Upper lobe of left lung (tissue), 6 donors: ENCODE measurements around the gene TRDMT1. TPM values are rescaled to one million over a fixed set of nuclear protein-coding genes. Genes with fewer than 3 reads are reported as not detected.

Source experiments
- ATAC-seq, 2 donors: fragments of 200-7000 bp; cut with Tn5 transposase; one replicate each; pipeline ENCODE4 v1.9.1; 2022; ENCODE audit warnings: mild to moderate bottlenecking in 2 of 2, moderate library complexity in 2 of 2; ENCODE audit not compliant: low FRiP score in 2 of 2
- DNase-seq, 2 donors: peaks; one replicate each; pipeline ENCODE4 v3.0.0-alpha.2; 2019 to 2020
- H3K27ac ChIP-seq, 4 donors: fragments of 200-600 bp; sonication (generic); one replicate each; pipeline ENCODE4 v1.5.1; 2016 to 2019
- H3K27me3 ChIP-seq, 4 donors: fragments of 200-600 bp; sonication (generic); one replicate each; pipeline ENCODE4 v1.5.1; 2017 to 2019
- H3K36me3 ChIP-seq, 4 donors: fragments of 200-600 bp; sonication (generic); one replicate each; pipeline ENCODE4 v1.5.1; 2016 to 2019
- H3K4me1 ChIP-seq, 4 donors: fragments of 200-600 bp; sonication (generic); one replicate each; pipeline ENCODE4 v1.5.1; 2018 to 2019
- H3K4me3 ChIP-seq, 4 donors: fragments of 200-600 bp; sonication (generic); one replicate each; pipeline ENCODE4 v1.5.1; 2017 to 2019; ENCODE audit warnings: mild to moderate bottlenecking in 2 of 4, moderate library complexity in 1 of 4
- H3K9me3 ChIP-seq, 4 donors: fragments of 200-600 bp; sonication (generic); one replicate each; pipeline ENCODE4 v1.5.1; 2018 to 2019
- CTCF ChIP-seq, 6 experiments: fragments of 450-650 bp in 4 of 6; fragments of 200-600 bp in 2 of 6; sonication (generic) in 2 of 6; IDR thresholded peaks; one replicate each; pipeline ENCODE4 v1.5.1; 2016 to 2019; ENCODE audit warnings: antibody characterized with exemption in 6 of 6
- EP300 ChIP-seq, 4 donors: sonication (generic); formaldehyde crosslinking; IDR thresholded peaks; one replicate each; pipeline ENCODE4 v1.5.1; 2017; ENCODE audit warnings: antibody characterized with exemption in 4 of 4, control low read depth in 2 of 4
- POLR2A ChIP-seq, 4 donors: fragments of 450-650 bp; IDR thresholded peaks; one replicate each; pipeline ENCODE4 v1.5.1; 2016 to 2017; ENCODE audit warnings: antibody characterized with exemption in 4 of 4, mild to moderate bottlenecking in 2 of 4
- POLR2AphosphoS5 ChIP-seq, 2 donors: sonication (generic); formaldehyde crosslinking; IDR thresholded peaks; one replicate each; pipeline ENCODE4 v1.5.1; 2017; ENCODE audit warnings: antibody characterized with exemption in 2 of 2
- WGBS, 2 donors: methylation state at CpG; one replicate each; pipeline ENCODE4 v1.1.5; 2017 to 2018; 5-methylcytosine and 5-hydroxymethylcytosine counted together
- total RNA-seq, 6 donors: library from RNA; depleted of rRNA in 4 of 6; stranded (reverse); fragments of >200 nt in 4 of 6; gene quantifications; one replicate each; pipeline versions ENCODE4 v1.1.0 to v1.2.1, GENCODE V29; 2016 to 2021
- donor health status: DM: no; HTN: no; CAD: no; lungs with moderate emphysema.
- donor health status: DM: no; HTN: yes; CAD: no; lungs with severe emphysema.

The TRDMT1 gene
- total RNA-seq, 6 donors from 2014 or later = 5.8 to 22.0 (median 7.4) TPM

DNA sequence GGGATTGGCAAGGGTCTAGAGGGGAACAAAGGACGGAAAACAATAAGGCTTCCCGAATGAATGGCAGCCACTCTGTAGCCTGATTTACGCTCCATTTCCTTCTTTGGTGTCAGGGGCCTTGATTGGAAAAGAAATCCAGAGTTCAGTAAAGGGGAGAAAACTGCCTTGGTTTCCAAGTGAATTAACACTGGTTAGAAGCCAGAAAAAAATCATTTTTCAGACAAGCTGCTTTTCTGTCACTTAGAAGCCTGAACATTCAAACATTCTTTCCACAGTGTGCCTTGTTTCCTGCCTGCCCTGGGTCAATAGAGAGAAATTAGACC is 283 bp upstream of the TRDMT1 start:
- DNase-seq (no peak), ATAC-seq (no peak)
- 13 to 27% methylated on average over 3 of the region's 3 CpGs for WGBS, 2 donors
- Histone ChIP-seq H3K4me3 (peak overlapping the region in 3 of 4 donors; percentile 61 to 78 (median 73)), H3K27ac (peak overlapping the region; percentile 92 to 96 (median 93)), H3K36me3 (no peaks in the 10 kb centered on the region), H3K4me1 (peaks cover 7 to 18% (median 12%) of the 10 kb centered on the region in 4 donors), H3K9me3 (no peaks in the 10 kb centered on the region), H3K27me3 (no peaks in the 10 kb centered on the region)
- no peak for TF ChIP-seq CTCF (IDR thresholded peaks at IDR 0.05)

- Histone ChIP-seq H3K27ac (peak overlapping the region; percentile 92 to 96 (median 93)), H3K9me3 (no peaks in the 10 kb centered on the region), H3K27me3 (no peaks in the 10 kb centered on the region), H3K4me1 (peaks cover 7 to 18% (median 12%) of the 10 kb centered on the region in 4 donors), H3K36me3 (no peaks in the 10 kb centered on the region), H3K4me3 (peak overlapping the region in 3 of 4 donors; percentile 61 to 78 (median 73))
- ATAC-seq (peak in 1 of 2 donors; percentile 52), DNase-seq (no peak)
- no peak for TF ChIP-seq POLR2AphosphoS5 (IDR thresholded peaks at IDR 0.05)
- 11 to 12% methylated on average over 10 of the region's 10 CpGs for WGBS, 2 donors
These were observed 1.2 kb downstream of the TRDMT1 start for GRCh38 chr10:17200001-17200911.

DNA sequence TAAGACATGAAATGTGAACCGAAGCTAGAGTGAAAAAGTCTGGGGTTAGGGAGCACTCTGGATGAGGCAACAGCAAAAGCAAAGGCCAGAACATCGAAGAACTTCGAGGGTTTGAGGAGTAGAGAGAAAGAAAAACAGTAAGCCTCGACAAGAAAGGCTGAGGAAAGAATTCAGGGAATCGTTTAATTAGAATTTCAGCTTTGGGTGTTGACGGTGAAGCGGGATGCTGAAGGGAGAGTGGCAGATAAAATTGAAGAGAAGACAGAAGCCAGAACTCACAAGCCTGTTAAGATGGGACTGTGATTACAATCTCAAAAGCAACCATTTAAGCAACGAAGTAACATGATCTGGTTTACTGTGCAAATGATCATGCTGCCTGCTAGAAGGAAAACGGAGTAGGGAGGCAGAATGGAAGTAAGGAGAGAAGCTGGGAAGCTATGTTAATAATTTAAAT is 2.1 kb downstream of the TRDMT1 start:
- H3K27ac ChIP-seq = peak overlapping the region; percentile 92 to 96 (median 93)
- DNase-seq = no peak
- H3K27me3 ChIP-seq = no peaks in the 10 kb centered on the region
- H3K4me3 ChIP-seq = peak overlapping the region in 2 of 4 donors; percentile 73 to 78
- H3K4me1 ChIP-seq = peaks cover 7 to 18% (median 12%) of the 10 kb centered on the region in 4 donors
- no peak for ATAC-seq
- WGBS, 2 donors = 36 to 39% methylated on average over 9 of the region's 9 CpGs
- no peaks in the 10 kb centered on the region for H3K9me3 ChIP-seq
- no peaks in the 10 kb centered on the region for H3K36me3 ChIP-seq
- TF ChIP-seq POLR2AphosphoS5 (IDR thresholded peaks at IDR 0.05) (no peak), POLR2A (IDR thresholded peaks at IDR 0.05) (no peak), CTCF (IDR thresholded peaks at IDR 0.05) (no peak), EP300 (IDR thresholded peaks at IDR 0.05) (no peak)

DNA sequence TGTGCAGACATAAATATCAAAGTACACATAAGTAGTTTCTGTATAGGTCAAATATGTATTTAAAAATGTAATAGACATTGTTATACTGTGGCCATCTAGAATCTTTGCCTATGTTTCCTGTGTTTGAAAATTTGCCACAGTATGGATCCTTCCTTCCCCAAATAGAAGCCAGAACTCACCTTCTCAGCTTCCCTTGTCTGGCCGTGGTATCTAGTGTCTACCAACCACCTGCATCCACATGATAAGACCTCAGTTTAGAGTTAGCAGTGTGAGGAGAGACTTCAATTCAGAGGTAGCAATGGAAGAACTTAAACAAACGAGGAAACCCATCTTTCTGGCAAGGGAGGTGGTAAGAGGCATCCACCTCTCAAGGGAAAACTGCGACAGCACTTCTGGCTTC is 4.9 kb downstream of the TRDMT1 start:
- DNase-seq (no peak), ATAC-seq (no peak)
- Histone ChIP-seq H3K27me3 (no peaks in the 10 kb centered on the region), H3K36me3 (no peaks in the 10 kb centered on the region), H3K27ac (no peak overlapping the region), H3K9me3 (no peaks in the 10 kb centered on the region), H3K4me1 (peaks cover 4 to 13% (median 9%) of the 10 kb centered on the region in 4 donors), H3K4me3 (no peak overlapping the region)
- TF ChIP-seq POLR2A (IDR thresholded peaks at IDR 0.05) (no peak), CTCF (IDR thresholded peaks at IDR 0.05) (no peak), POLR2AphosphoS5 (IDR thresholded peaks at IDR 0.05) (no peak)
- WGBS, 2 donors = 58 to 73% methylated on average over 3 of the region's 3 CpGs

DNA sequence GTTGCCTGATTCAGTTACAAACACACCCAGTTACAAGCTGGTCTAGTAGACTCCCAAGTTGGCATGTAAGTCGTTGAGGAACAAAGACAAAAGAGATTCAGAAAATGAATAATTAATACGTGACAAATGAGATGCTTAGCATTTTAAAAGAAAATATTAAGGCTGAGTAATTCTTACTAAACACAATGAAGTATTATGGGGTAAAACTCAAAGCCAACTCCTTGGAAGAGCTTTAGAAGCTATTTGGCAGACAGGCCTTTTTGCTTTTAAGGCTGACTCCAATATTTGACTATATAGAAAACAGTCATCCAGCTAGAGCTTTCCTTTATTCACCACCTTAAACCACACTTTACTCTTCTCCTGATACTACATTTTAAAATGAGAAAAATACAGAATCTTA is 5.4 kb downstream of the TRDMT1 start:
- WGBS, 2 donors = 65 to 78% methylated on average over 2 of the region's 2 CpGs

More for the DNA sequence above, 5.4 kb downstream of the TRDMT1 start:
- Histone ChIP-seq H3K9me3 (no peaks in the 10 kb centered on the region), H3K27me3 (no peaks in the 10 kb centered on the region), H3K27ac (no peak overlapping the region), H3K4me3 (no peak overlapping the region), H3K4me1 (peaks cover 4 to 13% (median 9%) of the 10 kb centered on the region in 4 donors), H3K36me3 (no peaks in the 10 kb centered on the region)
- TF ChIP-seq POLR2A (IDR thresholded peaks at IDR 0.05) (no peak), CTCF (IDR thresholded peaks at IDR 0.05) (no peak), POLR2AphosphoS5 (IDR thresholded peaks at IDR 0.05) (no peak), EP300 (IDR thresholded peaks at IDR 0.05) (no peak)
- DNase-seq = no peak
- ATAC-seq = no peak
